Measurements from ENCODE around the gene KCNH1. TPM values are rescaled to one million over a fixed set of nuclear protein-coding genes. Genes with fewer than 3 reads are reported as not detected.

Gene KCNH1
- total and polyA plus RNA-seq, 9 of the 15 experiments (the other 6 are each of a cell fraction or from before 2014, with no cell fraction given), result not detected

GRCh38 chr1:210882414-210883221 is 251.3 kb downstream of the KCNH1 start (continued):
- TF ChIP-seq REST (IDR thresholded peaks at IDR 0.05; ENCODE audit: borderline replicate concordance) (no peak), REST (CRISPR knock-in tag; IDR thresholded peaks at IDR 0.05; ENCODE audit: low read depth) (no peak), CCNT2 (IDR thresholded peaks at IDR 0.05; ENCODE audit: borderline replicate concordance, extremely low read depth, insufficient read length, low read depth, low read length) (no peak), ESRRB (CRISPR knock-in tag; IDR thresholded peaks at IDR 0.05; ENCODE audit: borderline replicate concordance) (no peak), ZNF668 (CRISPR knock-in tag; IDR thresholded peaks at IDR 0.05) (no peak), BDP1 (IDR thresholded peaks at IDR 0.05; ENCODE audit: insufficient read depth, insufficient read length) (no peak)
